Transverse colon (tissue), 4 donors: Measurements from ENCODE around the gene SPTB. TPM values are rescaled to one million over a fixed set of nuclear protein-coding genes. Genes with fewer than 3 reads are reported as not detected.

Source experiments
- DNase-seq: peaks from one replicate; pipeline ENCODE4 v3.0.0-alpha.2; 2019
- H3K27ac ChIP-seq, 4 donors: fragments of 200-600 bp; sonication (generic); 2 replicates each; pipeline ENCODE4 v1.5.1; 2016 to 2018; ENCODE audit warnings: inconsistent platforms in 4 of 4
- H3K27me3 ChIP-seq: fragments of 200-600 bp; sonication (generic); 2 replicates; pipeline ENCODE4 v1.5.1; 2017; ENCODE audit warnings: inconsistent platforms
- H3K36me3 ChIP-seq, 4 donors: fragments of 200-600 bp; sonication (generic); 2 replicates each; pipeline ENCODE4 v1.5.1; 2017 to 2019; ENCODE audit warnings: inconsistent platforms in 4 of 4
- H3K4me1 ChIP-seq, 4 donors: fragments of 200-600 bp; sonication (generic); 2 replicates each; pipeline ENCODE4 v1.5.1; 2017 to 2020; ENCODE audit warnings: inconsistent platforms in 4 of 4
- H3K4me3 ChIP-seq, 4 donors: fragments of 200-600 bp; sonication (generic); 1 replicate in 1 of 4; 2 replicates in 3 of 4; pipeline versions ENCODE4 v1.5.1 to v1.6.1; 2017 to 2019; ENCODE audit warnings: inconsistent platforms in 4 of 4
- H3K9me3 ChIP-seq, 2 donors: fragments of 200-600 bp; sonication (generic); 2 replicates each; pipeline ENCODE4 v1.5.1; 2017 to 2019; ENCODE audit warnings: inconsistent platforms in 2 of 2
- CTCF ChIP-seq, 5 experiments: fragments of 200-600 bp in 3 of 5; fragments of 450-650 bp in 2 of 5; sonication (generic) in 3 of 5; IDR thresholded peaks; 1 replicate in 2 of 5; 2 replicates in 3 of 5; pipeline ENCODE4 v1.5.1; 2016 to 2017; ENCODE audit warnings: antibody characterized with exemption in 5 of 5, inconsistent platforms in 3 of 5, mild to moderate bottlenecking in 2 of 5, moderate library complexity in 1 of 5
- EP300 ChIP-seq: sonication (generic); formaldehyde crosslinking; IDR thresholded peaks from one replicate; pipeline ENCODE4 v1.6.1; 2017; ENCODE audit warnings: antibody characterized with exemption, low read depth
- POLR2A ChIP-seq: fragments of 450-650 bp; IDR thresholded peaks from one replicate; pipeline ENCODE4 v1.6.1; 2016; ENCODE audit warnings: antibody characterized with exemption, mild to moderate bottlenecking, moderate library complexity
- POLR2AphosphoS5 ChIP-seq, 3 donors: sonication (generic); formaldehyde crosslinking; IDR thresholded peaks; one replicate each; pipeline ENCODE4 v1.6.1; 2016; ENCODE audit warnings: antibody characterized with exemption in 3 of 3
- WGBS, 2 donors: methylation state at CpG; one replicate each; pipeline ENCODE4 v1.1.5; 2018; ENCODE audit warnings: low coverage in 1 of 2; 5-methylcytosine and 5-hydroxymethylcytosine counted together
- in situ Hi-C, 4 donors: fragments of 200-750 bp; cut with MboI; loops; one replicate each; pipeline versions ENCODE4 v1.15.0 to v1.15.1; 2017; ENCODE audit warnings: low sequenced_read_pairs in 3 of 4, low pct_ligation_motif_present in 1 of 4, low pct_unique_long_range_greater_than_20kb in 1 of 4
- intact Hi-C: fragments of 100-400 bp; cut with DNase I; formaldehyde crosslinking; loops from one replicate; pipeline ENCODE4 v1.15.1; 2023; ENCODE audit warnings: low total_unique reads
- total RNA-seq, 4 donors: library from RNA; depleted of rRNA; stranded (reverse); fragments of >200 nt; gene quantifications; one replicate each; pipeline ENCODE4 v1.1.0, GENCODE V29; 2016

The SPTB gene
- total RNA-seq, 4 donors from 2014 or later: 0.20 to 0.96 (median 0.58) TPM

- in situ Hi-C loops (no loop called here), intact Hi-C loops (no loop called here)
- no peaks in the 10 kb centered on the region for H3K4me1 ChIP-seq
- H3K27me3 ChIP-seq: peaks cover 38% of the 10 kb centered on the region
- H3K9me3 ChIP-seq: no peaks in the 10 kb centered on the region
- WGBS, 2 donors: 68 to 77% methylated on average over 5 to 6 of the region's 6 CpGs
- H3K36me3 ChIP-seq: no peaks in the 10 kb centered on the region
- DNase-seq: no peak
- H3K27ac ChIP-seq: no peak overlapping the region
- TF ChIP-seq POLR2A (no peak), EP300 (no peak), CTCF (IDR thresholded peaks at IDR 0.05) (no peak), POLR2AphosphoS5 (IDR thresholded peaks at IDR 0.05) (no peak)
- no peak overlapping the region for H3K4me3 ChIP-seq
Measured at GRCh38 chr14:64845878-64846277, 33.8 kb downstream of the SPTB start.

DNA sequence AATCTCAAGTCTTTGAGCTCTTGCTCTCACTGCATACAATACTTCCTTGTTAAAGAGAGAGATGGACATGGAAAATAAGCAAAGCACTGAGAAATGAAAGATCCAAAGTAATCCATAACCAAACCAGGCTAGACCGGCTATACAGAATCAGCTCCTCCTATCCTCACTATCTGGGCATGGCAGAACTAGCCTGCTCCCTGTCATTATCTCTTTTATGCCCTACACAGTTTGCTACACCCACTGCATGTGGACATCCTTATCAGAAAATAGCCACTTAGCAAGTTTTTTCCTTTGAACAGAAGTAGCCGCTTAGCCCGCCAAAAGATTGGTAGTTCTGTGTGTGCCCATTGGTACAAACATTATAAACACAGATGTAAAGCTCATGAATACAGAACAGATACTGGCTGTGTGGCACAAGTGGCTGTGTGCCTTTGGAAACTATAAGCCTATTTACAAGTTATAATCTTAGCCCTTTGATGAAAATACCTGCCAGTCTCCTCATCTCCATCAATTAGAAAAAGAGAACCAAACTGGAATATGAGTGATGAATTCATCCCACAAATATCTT is 34.7 kb downstream of the SPTB start:
- intact Hi-C loops: no loop called here
- no peak overlapping the region for H3K27ac ChIP-seq
- DNase-seq: no peak

GRCh38 chr14:64844272-64844671 is 35.4 kb downstream of the SPTB start:
- 56 to 92% methylated on average over 2 of the region's 2 CpGs for WGBS, 2 donors
- DNase-seq: no peak
- no peak overlapping the region for H3K27ac ChIP-seq
- H3K4me1 ChIP-seq: no peaks in the 10 kb centered on the region
- in situ Hi-C loops (no loop called here), intact Hi-C loops (no loop called here)
- H3K36me3 ChIP-seq: no peaks in the 10 kb centered on the region
- TF ChIP-seq POLR2AphosphoS5 (IDR thresholded peaks at IDR 0.05) (no peak), POLR2A (no peak), EP300 (no peak), CTCF (IDR thresholded peaks at IDR 0.05) (no peak)
- no peaks in the 10 kb centered on the region for H3K9me3 ChIP-seq
- H3K4me3 ChIP-seq: no peak overlapping the region
- peaks cover 40% of the 10 kb centered on the region for H3K27me3 ChIP-seq

More for the DNA sequence above, 34.7 kb downstream of the SPTB start:
- WGBS, 2 donors: 76 to 86% methylated on average over 3 of the region's 3 CpGs
- no peaks in the 10 kb centered on the region for H3K36me3 ChIP-seq
- in situ Hi-C loops: no loop called here
- H3K9me3 ChIP-seq: no peaks in the 10 kb centered on the region
- no peak overlapping the region for H3K4me3 ChIP-seq
- H3K4me1 ChIP-seq: no peaks in the 10 kb centered on the region
- H3K27me3 ChIP-seq: peaks cover 38% of the 10 kb centered on the region
- TF ChIP-seq POLR2A (no peak), CTCF (IDR thresholded peaks at IDR 0.05) (no peak), EP300 (no peak), POLR2AphosphoS5 (IDR thresholded peaks at IDR 0.05) (no peak)

DNA sequence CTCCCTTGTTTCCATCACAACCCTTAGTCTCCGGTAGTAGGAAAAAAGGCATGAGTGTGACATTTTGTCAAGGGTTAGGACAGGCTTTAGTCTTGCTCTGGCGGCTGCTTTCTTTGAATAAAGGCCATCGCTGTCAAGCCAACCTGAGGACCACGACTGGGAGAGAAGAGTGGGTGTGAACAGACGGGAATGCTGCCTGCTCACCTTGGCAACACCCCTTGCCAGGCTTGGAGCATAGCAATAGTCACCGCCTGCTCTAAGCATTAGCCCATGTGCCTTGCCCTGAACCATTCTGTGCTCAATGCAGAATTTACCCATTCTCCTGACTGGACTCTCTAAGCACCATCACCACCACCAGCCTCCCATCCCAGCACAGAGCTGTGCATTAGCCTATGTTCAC is 36.2 kb downstream of the SPTB start:
- H3K27me3 ChIP-seq: peaks cover 47% of the 10 kb centered on the region
- no peak for TF ChIP-seq POLR2A
- TF ChIP-seq CTCF (IDR thresholded peaks at IDR 0.05): no peak
- TF ChIP-seq POLR2AphosphoS5 (IDR thresholded peaks at IDR 0.05): no peak
- TF ChIP-seq EP300: no peak
- H3K27ac ChIP-seq: no peak overlapping the region
- H3K4me1 ChIP-seq: no peaks in the 10 kb centered on the region
- no peaks in the 10 kb centered on the region for H3K9me3 ChIP-seq
- no peaks in the 10 kb centered on the region for H3K36me3 ChIP-seq
- in situ Hi-C loops (no loop called here), intact Hi-C loops (no loop called here)
- H3K4me3 ChIP-seq: no peak overlapping the region
- no peak for DNase-seq
- 78% methylated on average over 6 of the region's 6 CpGs; no CpG with 5 or more reads in 1 of the 2 donors for WGBS, 2 donors
